NB4 (cell line): Measurements from ENCODE around the gene WBP1.

ENCODE experiments used
- CTCF ChIP-seq: IDR thresholded peaks from one replicate; pipeline ENCODE4 v1.5.1; 2012; ENCODE audit warnings: low read depth, low read length
- MAX ChIP-seq: IDR thresholded peaks from 2 replicates; pipeline ENCODE4 v1.6.1; 2011; ENCODE audit warnings: low read depth, low read length

GRCh38 chr2:74413001-74413698, 45.1 kb upstream of the WBP1 start:
- TF ChIP-seq CTCF (no peak), MAX (no peak)
